RWPE2 (cell line): Measurements from ENCODE around the gene SLC25A21.

Experiments
- ATAC-seq: fragments of 200-7000 bp; cut with Tn5 transposase; 3 replicates; pipeline ENCODE4 v1.9.1; 2021; ENCODE audit warnings: low read depth
- DNase-seq: peaks from one replicate; pipeline ENCODE4 v3.0.0-alpha.2; 2020; ENCODE audit warnings: low spot score
- H3K27ac ChIP-seq: fragments of 450-650 bp; 2 replicates; pipeline ENCODE4 v1.5.1; 2017; ENCODE audit warnings: mild to moderate bottlenecking; ENCODE audit not compliant: poor library complexity, severe bottlenecking
- H3K27me3 ChIP-seq: fragments of 250-450 bp; sonication (Bioruptor Pico); 2 replicates; pipeline ENCODE4 v1.5.1; 2021; ENCODE audit warnings: mild to moderate bottlenecking, moderate library complexity; ENCODE audit not compliant: insufficient read depth, poor library complexity, severe bottlenecking
- H3K36me3 ChIP-seq: fragments of 250-450 bp; sonication (Bioruptor Pico); 2 replicates; pipeline ENCODE4 v1.5.1; 2020; ENCODE audit warnings: low read depth, mild to moderate bottlenecking, moderate library complexity
- H3K4me1 ChIP-seq: fragments of 250-450 bp; sonication (Bioruptor Pico); 2 replicates; pipeline ENCODE4 v1.5.1; 2021; ENCODE audit warnings: mild to moderate bottlenecking, moderate library complexity; ENCODE audit not compliant: insufficient read depth, poor library complexity, severe bottlenecking
- H3K4me3 ChIP-seq: fragments of 250-450 bp; sonication (Bioruptor Pico); 2 replicates; pipeline ENCODE4 v1.5.1; 2021; ENCODE audit warnings: mild to moderate bottlenecking, moderate library complexity; ENCODE audit not compliant: severe bottlenecking
- H3K9me3 ChIP-seq: fragments of 250-450 bp; sonication (Bioruptor Pico); 2 replicates; pipeline ENCODE4 v1.5.1; 2021; ENCODE audit warnings: mild to moderate bottlenecking, moderate library complexity; ENCODE audit not compliant: severe bottlenecking
- CTCF ChIP-seq: fragments of 450-650 bp; IDR thresholded peaks from one replicate; pipeline ENCODE4 v1.5.1; 2017; ENCODE audit warnings: mild to moderate bottlenecking, moderate library complexity; ENCODE audit not compliant: poor library complexity, severe bottlenecking

The SLC25A21 gene

GRCh38 chr14:36723530-36723929 is 448.9 kb downstream of the SLC25A21 start:
- Histone ChIP-seq H3K4me3 (no peak overlapping the region), H3K27me3 (no peaks in the 10 kb centered on the region), H3K27ac (no peak overlapping the region), H3K9me3 (no peaks in the 10 kb centered on the region), H3K36me3 (no peaks in the 10 kb centered on the region), H3K4me1 (no peaks in the 10 kb centered on the region)
- TF ChIP-seq CTCF: no peak
- DNase-seq (no peak), ATAC-seq (no peak)

GRCh38 chr14:36721877-36722276 is 450.5 kb downstream of the SLC25A21 start:
- no peak overlapping the region for H3K27ac ChIP-seq
- TF ChIP-seq CTCF: no peak
- no peaks in the 10 kb centered on the region for H3K4me1 ChIP-seq
- H3K36me3 ChIP-seq: no peaks in the 10 kb centered on the region
- ATAC-seq (no peak), DNase-seq (no peak)
- no peaks in the 10 kb centered on the region for H3K9me3 ChIP-seq
- H3K4me3 ChIP-seq: no peak overlapping the region
- no peaks in the 10 kb centered on the region for H3K27me3 ChIP-seq

- Histone ChIP-seq H3K27ac (no peak overlapping the region), H3K4me3 (no peak overlapping the region), H3K9me3 (no peaks in the 10 kb centered on the region), H3K36me3 (no peaks in the 10 kb centered on the region), H3K4me1 (no peaks in the 10 kb centered on the region), H3K27me3 (no peaks in the 10 kb centered on the region)
- TF ChIP-seq CTCF: no peak
- no peak for DNase-seq
- ATAC-seq: no peak
These were observed 451.7 kb downstream of the SLC25A21 start for GRCh38 chr14:36720657-36721056.

GRCh38 chr14:36719823-36720222 is 452.6 kb downstream of the SLC25A21 start:
- Histone ChIP-seq H3K36me3 (no peaks in the 10 kb centered on the region), H3K9me3 (no peaks in the 10 kb centered on the region), H3K4me3 (no peak overlapping the region), H3K27me3 (no peaks in the 10 kb centered on the region), H3K27ac (no peak overlapping the region), H3K4me1 (no peaks in the 10 kb centered on the region)
- TF ChIP-seq CTCF: no peak
- DNase-seq (no peak), ATAC-seq (no peak)

- H3K4me3 ChIP-seq: no peak overlapping the region
- H3K27me3 ChIP-seq: no peaks in the 10 kb centered on the region
- H3K27ac ChIP-seq: no peak overlapping the region
- no peak for TF ChIP-seq CTCF
- DNase-seq: no peak
- no peak for ATAC-seq
- no peaks in the 10 kb centered on the region for H3K9me3 ChIP-seq
- no peaks in the 10 kb centered on the region for H3K4me1 ChIP-seq
- no peaks in the 10 kb centered on the region for H3K36me3 ChIP-seq
These were observed 454.2 kb downstream of the SLC25A21 start for GRCh38 chr14:36718216-36718615.
